Measurements from ENCODE around the gene SPON1.
"Not testable (repeated sequence)": the region's sequence is repeated elsewhere in the genome, so short reads cannot be mapped to it uniquely, and the experiment has no call there.

The SPON1 gene

DNA sequence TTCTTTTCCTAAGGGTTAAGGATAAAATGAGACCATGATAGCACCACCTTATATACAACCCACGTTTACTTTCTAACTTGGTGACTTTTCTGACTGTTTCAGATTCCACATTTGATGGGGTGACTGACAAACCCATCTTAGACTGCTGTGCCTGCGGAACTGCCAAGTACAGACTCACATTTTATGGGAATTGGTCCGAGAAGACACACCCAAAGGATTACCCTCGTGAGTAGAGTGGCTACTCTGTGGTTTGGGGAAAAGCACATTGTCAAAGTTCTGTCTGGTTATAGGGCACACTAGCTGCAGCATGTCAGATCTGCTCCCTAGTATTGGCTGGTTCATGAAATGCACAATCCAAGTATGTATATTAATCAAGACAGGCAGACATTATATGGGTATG is 117.3 kb downstream of the SPON1 start:
- ATAC-seq (ENCODE audit: insufficient read depth, low read depth) (no peak), DNase-seq (no peak)
- no peak for TF ChIP-seq EZH2 (IDR thresholded peaks at IDR 0.05; ENCODE audit: borderline replicate concordance, low read depth, low read length, severe bottlenecking)
- no peak for TF ChIP-seq CTCF (IDR thresholded peaks at IDR 0.05; ENCODE audit: borderline replicate concordance, extremely low read depth, low read length, poor library complexity, severe bottlenecking)
- Histone ChIP-seq H2AFZ (ENCODE audit: low read depth, low read length) (no peak overlapping the region), H3K27ac (ENCODE audit: low read length) (no peak overlapping the region), H3K27me3 (ENCODE audit: insufficient read depth, low read length, poor library complexity) (peaks cover 31% of the 10 kb centered on the region), H3K36me3 (ENCODE audit: insufficient read depth, low read length) (no peaks in the 10 kb centered on the region), H3K9ac (ENCODE audit: low read depth, low read length) (no peak overlapping the region), H3K4me1 (ENCODE audit: insufficient read depth, low read length) (no peaks in the 10 kb centered on the region), H4K20me1 (ENCODE audit: insufficient read depth, low read length) (no peaks in the 10 kb centered on the region), H3K9me3 (ENCODE audit: insufficient read depth, low read length, severe bottlenecking) (no peaks in the 10 kb centered on the region), H3K4me3 (ENCODE audit: low read depth in 1 of 2, low read length in 2 of 2) (no peak overlapping the region), H3K4me2 (ENCODE audit: insufficient read depth, low read length) (no peak overlapping the region), H3K79me2 (ENCODE audit: insufficient read depth, low read length) (no peaks in the 10 kb centered on the region)

- Histone ChIP-seq H3K4me2 (ENCODE audit: insufficient read depth, low read length) (no peak overlapping the region), H3K4me1 (ENCODE audit: insufficient read depth, low read length) (no peaks in the 10 kb centered on the region), H3K27ac (ENCODE audit: low read length) (no peak overlapping the region), H3K9ac (ENCODE audit: low read depth, low read length) (no peak overlapping the region), H2AFZ (ENCODE audit: low read depth, low read length) (no peak overlapping the region), H3K9me3 (ENCODE audit: insufficient read depth, low read length, severe bottlenecking) (no peaks in the 10 kb centered on the region), H3K27me3 (ENCODE audit: insufficient read depth, low read length, poor library complexity) (peaks cover 22% of the 10 kb centered on the region), H4K20me1 (ENCODE audit: insufficient read depth, low read length) (no peaks in the 10 kb centered on the region), H3K79me2 (ENCODE audit: insufficient read depth, low read length) (no peaks in the 10 kb centered on the region), H3K4me3 (ENCODE audit: low read depth in 1 of 2, low read length in 2 of 2) (no peak overlapping the region), H3K36me3 (ENCODE audit: insufficient read depth, low read length) (no peaks in the 10 kb centered on the region)
- ATAC-seq (ENCODE audit: insufficient read depth, low read depth) (no peak), DNase-seq (no peak)
- TF ChIP-seq CTCF (IDR thresholded peaks at IDR 0.05; ENCODE audit: borderline replicate concordance, extremely low read depth, low read length, poor library complexity, severe bottlenecking) (no peak), EZH2 (IDR thresholded peaks at IDR 0.05; ENCODE audit: borderline replicate concordance, low read depth, low read length, severe bottlenecking) (no peak)
Measured at GRCh38 chr11:14081581-14082231, 119.2 kb downstream of the SPON1 start.

DNA sequence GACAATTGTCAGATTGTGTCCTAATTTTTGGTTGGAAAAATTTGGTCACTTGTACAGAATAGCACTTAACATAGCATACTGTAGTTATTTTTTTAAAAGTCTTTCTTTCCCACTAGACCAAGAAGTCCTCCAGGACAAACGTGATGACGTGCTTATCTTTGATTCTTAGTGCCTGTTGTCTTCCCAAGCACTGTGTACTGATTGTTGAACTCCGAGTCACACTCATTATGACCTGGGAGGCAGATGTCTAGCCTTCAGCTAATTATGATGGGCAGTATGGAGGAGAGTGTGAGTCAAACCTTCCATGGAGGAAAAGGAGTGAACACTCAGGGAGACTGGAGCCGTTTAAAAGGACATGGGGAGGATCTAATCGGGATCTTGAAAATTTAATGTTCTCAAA is 119.8 kb downstream of the SPON1 start:
- no peak for TF ChIP-seq EZH2 (IDR thresholded peaks at IDR 0.05; ENCODE audit: borderline replicate concordance, low read depth, low read length, severe bottlenecking)
- no peak for TF ChIP-seq CTCF (IDR thresholded peaks at IDR 0.05; ENCODE audit: borderline replicate concordance, extremely low read depth, low read length, poor library complexity, severe bottlenecking)

GRCh38 chr11:14088861-14089260 is 126.3 kb downstream of the SPON1 start:
- not testable (repeated sequence) for H3K4me3 ChIP-seq (ENCODE audit: low read depth in 1 of 2, low read length in 2 of 2); ATAC-seq (ENCODE audit: insufficient read depth, low read depth); H3K4me2 ChIP-seq (ENCODE audit: insufficient read depth, low read length); H3K9ac ChIP-seq (ENCODE audit: low read depth, low read length); H2AFZ ChIP-seq (ENCODE audit: low read depth, low read length); H3K36me3 ChIP-seq (ENCODE audit: insufficient read depth, low read length); H4K20me1 ChIP-seq (ENCODE audit: insufficient read depth, low read length); H3K4me1 ChIP-seq (ENCODE audit: insufficient read depth, low read length); H3K27me3 ChIP-seq (ENCODE audit: insufficient read depth, low read length, poor library complexity); H3K9me3 ChIP-seq (ENCODE audit: insufficient read depth, low read length, severe bottlenecking); DNase-seq; H3K27ac ChIP-seq (ENCODE audit: low read length); H3K79me2 ChIP-seq (ENCODE audit: insufficient read depth, low read length)

More for the DNA sequence above, 119.8 kb downstream of the SPON1 start:
- H3K36me3 ChIP-seq (ENCODE audit: insufficient read depth, low read length), result no peaks in the 10 kb centered on the region
- no peak overlapping the region for H2AFZ ChIP-seq (ENCODE audit: low read depth, low read length)
- H3K79me2 ChIP-seq (ENCODE audit: insufficient read depth, low read length), result no peaks in the 10 kb centered on the region
- H3K27me3 ChIP-seq (ENCODE audit: insufficient read depth, low read length, poor library complexity), result peaks cover 20% of the 10 kb centered on the region
- no peak for DNase-seq
- no peaks in the 10 kb centered on the region for H3K9me3 ChIP-seq (ENCODE audit: insufficient read depth, low read length, severe bottlenecking)
- no peak overlapping the region for H3K9ac ChIP-seq (ENCODE audit: low read depth, low read length)
- no peak for ATAC-seq (ENCODE audit: insufficient read depth, low read depth)
- H3K27ac ChIP-seq (ENCODE audit: low read length), result no peak overlapping the region
- no peak overlapping the region for H3K4me2 ChIP-seq (ENCODE audit: insufficient read depth, low read length)
- H4K20me1 ChIP-seq (ENCODE audit: insufficient read depth, low read length), result no peaks in the 10 kb centered on the region
- H3K4me1 ChIP-seq (ENCODE audit: insufficient read depth, low read length), result no peaks in the 10 kb centered on the region
- H3K4me3 ChIP-seq (ENCODE audit: low read depth in 1 of 2, low read length in 2 of 2), result no peak overlapping the region
